HepG2 (cell line): Measurements from ENCODE around the gene RRP12. TPM values are rescaled to one million over a fixed set of nuclear protein-coding genes. Genes with fewer than 3 reads are reported as not detected.
A peak's percentile ranks its signal among the peaks of the same experiment; 100 is the strongest.

Experiments
- AHR ChIP-seq: IDR thresholded peaks from 2 replicates; pipeline ENCODE4 v1.6.1; 2018; ENCODE audit warnings: missing genetic modification reagents, missing compliant biosample characterization
- ASH2L ChIP-seq: fragments of 300-600, 200-600 bp; sonication (generic); IDR thresholded peaks from 2 replicates; pipeline ENCODE4 v1.7.0; 2017; ENCODE audit warnings: low read depth, mild to moderate bottlenecking, moderate library complexity, mixed read lengths, low read length; ENCODE audit not compliant: insufficient read length
- ATF4 ChIP-seq, 2 experiments: fragments of 450-650 bp in 1 of 2; sonication (generic) in 1 of 2; formaldehyde crosslinking; IDR thresholded peaks; 2 replicates each; pipeline versions ENCODE4 v1.5.0 to v1.8.0; 2020 to 2022; ENCODE audit warnings: mild to moderate bottlenecking in 1 of 2, missing genetic modification reagents in 1 of 2
- HMGXB3 ChIP-seq: sonication (generic); formaldehyde crosslinking; IDR thresholded peaks from 2 replicates; pipeline ENCODE4 v1.4.0; 2020; ENCODE audit warnings: missing genetic modification reagents, borderline replicate concordance
- IKZF1 ChIP-seq: fragments of 450-650 bp; IDR thresholded peaks from 2 replicates; pipeline ENCODE4 v1.7.1; 2016
- IRF9 ChIP-seq: sonication (generic); formaldehyde crosslinking; IDR thresholded peaks from 2 replicates; pipeline ENCODE4 v1.8.0; 2022; ENCODE audit warnings: missing genetic modification reagents, mild to moderate bottlenecking, borderline replicate concordance
- KMT2A ChIP-seq: sonication (generic); formaldehyde crosslinking; IDR thresholded peaks from 2 replicates; pipeline ENCODE4 v1.4.0; 2020; ENCODE audit warnings: missing genetic modification reagents
- MATR3 ChIP-seq: sonication (generic); formaldehyde crosslinking; IDR thresholded peaks from 2 replicates; pipeline ENCODE4 v1.4.0; 2020; ENCODE audit warnings: missing genetic modification reagents
- RBM39 ChIP-seq: fragments of 200-400 bp; formaldehyde crosslinking; IDR thresholded peaks from one replicate; pipeline ENCODE4 v1.6.1; 2018; ENCODE audit warnings: antibody characterized with exemption, mild to moderate bottlenecking, low read depth, low read length; ENCODE audit not compliant: poor library complexity, severe bottlenecking
- SMC3 ChIP-seq: IDR thresholded peaks from 2 replicates; pipeline ENCODE4 v1.6.1; 2011; ENCODE audit warnings: low read length, improper control_type of control experiment
- ZBTB10 ChIP-seq: sonication (generic); formaldehyde crosslinking; IDR thresholded peaks from 2 replicates; pipeline ENCODE4 v1.4.0; 2020; ENCODE audit warnings: missing genetic modification reagents, borderline replicate concordance
- ZNF101 ChIP-seq: sonication (generic); formaldehyde crosslinking; IDR thresholded peaks from 2 replicates; pipeline ENCODE4 v1.4.0; 2020; ENCODE audit warnings: mild to moderate bottlenecking, low read depth, missing genetic modification reagents, borderline replicate concordance
- ZNF512B ChIP-seq: sonication (generic); formaldehyde crosslinking; IDR thresholded peaks from 2 replicates; pipeline ENCODE4 v1.5.1; 2020; ENCODE audit warnings: missing genetic modification reagents, mild to moderate bottlenecking, borderline replicate concordance
- ZNF546 ChIP-seq: sonication (generic); formaldehyde crosslinking; conservative IDR thresholded peaks from 2 replicates; pipeline ENCODE4 v1.8.1; 2023; ENCODE audit warnings: mild to moderate bottlenecking, missing genetic modification reagents
- ZNF562 ChIP-seq: sonication (generic); formaldehyde crosslinking; IDR thresholded peaks from 2 replicates; pipeline ENCODE4 v1.8.0; 2022; ENCODE audit warnings: missing genetic modification reagents, borderline replicate concordance
- ZNF766 ChIP-seq: sonication (generic); formaldehyde crosslinking; IDR thresholded peaks from 2 replicates; pipeline ENCODE4 v1.5.0; 2020; ENCODE audit warnings: missing genetic modification reagents, borderline replicate concordance
- polyA plus RNA-seq, 8 experiments: library from polyadenylated mRNA; depleted of rRNA in 3 of 8; stranded (reverse) in 7 of 8; unstranded in 1 of 8; fragments of >200 nt; fragmentation: Illumina TruSeq in 4 of 8; extraction: Trizol in 4 of 8; gene quantifications; 2 replicates each; pipeline versions ENCODE4 v1.2.1 to v1.2.3, GENCODE V29; 2011 to 2016; ENCODE audit warnings: low read depth in 4 of 8, missing spikeins in 1 of 8, mixed read lengths in 1 of 8; ENCODE audit not compliant: insufficient read depth in 1 of 8
- total RNA-seq, 5 experiments: library from RNA; depleted of rRNA; stranded (reverse); fragments of >200 nt; fragmentation: Illumina TruSeq; extraction: Trizol; gene quantifications; 2 replicates each; pipeline ENCODE4 v1.2.3, GENCODE V29; 2016; ENCODE audit warnings: low read depth in 1 of 5

Gene RRP12
- total and polyA plus RNA-seq, 2 of the 13 experiments (the other 11 are each of a cell fraction or from before 2014, with no cell fraction given): 13.2 to 39.4 TPM

GRCh38 chr10:97407211-97407951 is 6.2 kb upstream of the RRP12 start (continued):
- TF ChIP-seq ZBTB10 (peak; percentile 33; the same call in 1 of the 2 replicates), SMC3 (no peak; the same call in 1 of the 2 replicates), KMT2A (CRISPR knock-in tag) (no peak), IRF9 (CRISPR knock-in tag) (peak; percentile 60; the same call in 1 of the 2 replicates), HMGXB3 (CRISPR knock-in tag) (peak; percentile 16; the same call in 1 of the 2 replicates), AHR (CRISPR knock-in tag) (peak; percentile 80), ZNF562 (CRISPR knock-in tag) (no peak), ZNF512B (CRISPR knock-in tag) (no peak), MATR3 (CRISPR knock-in tag) (no peak), RBM39 (no peak), ZNF766 (CRISPR knock-in tag) (no peak), ATF4 (CRISPR knock-in tag; IDR thresholded peaks at IDR 0.05) (no peak), ASH2L (no peak), IKZF1 (no peak), ZNF101 (no peak), ZNF546 (CRISPR knock-in tag) (no peak)
